Left lung (tissue), 10 donors: ENCODE data around the gene OTOP3. TPM values are rescaled to one million over a fixed set of nuclear protein-coding genes. Genes with fewer than 3 reads are reported as not detected.
A peak's percentile ranks its signal among the peaks of the same experiment; 100 is the strongest.
"Not testable (repeated sequence)": the region's sequence is repeated elsewhere in the genome, so short reads cannot be mapped to it uniquely, and the experiment has no call there.

Experiments
- ATAC-seq: fragments of 200-7000 bp; cut with Tn5 transposase; one replicate; pipeline ENCODE4 v1.9.1; 2020; ENCODE audit warnings: moderate library complexity
- DNase-seq, 4 donors: peaks; one replicate each; pipeline ENCODE4 v3.0.0-alpha.2; 2013 to 2020
- H3K27ac ChIP-seq, 2 donors: fragments of 200-600 bp; sonication (generic) in 1 of 2; one replicate each; pipeline versions ENCODE4 v1.5.0 to v1.8.0; 2020 to 2021
- H3K27me3 ChIP-seq, 2 donors: fragments of 200-600 bp; sonication (generic) in 1 of 2; one replicate each; pipeline versions ENCODE4 v1.5.0 to v1.8.0; 2020 to 2021
- H3K36me3 ChIP-seq, 2 donors: fragments of 200-600 bp; sonication (generic) in 1 of 2; one replicate each; pipeline versions ENCODE4 v1.5.0 to v1.8.0; 2020 to 2021
- H3K4me1 ChIP-seq, 2 donors: fragments of 200-600 bp; one replicate each; pipeline ENCODE4 v1.8.0; 2021
- H3K4me3 ChIP-seq, 2 donors: fragments of 200-600 bp; sonication (generic) in 1 of 2; one replicate each; pipeline versions ENCODE4 v1.5.0 to v1.8.0; 2020 to 2021; ENCODE audit warnings: mild to moderate bottlenecking in 1 of 2
- H3K9me3 ChIP-seq, 2 donors: fragments of 200-600 bp; sonication (generic) in 1 of 2; one replicate each; pipeline versions ENCODE4 v1.5.0 to v1.8.0; 2020 to 2021
- CTCF ChIP-seq, 2 donors: fragments of 200-600 bp; sonication (generic) in 1 of 2; IDR thresholded peaks; one replicate each; pipeline versions ENCODE4 v1.5.0 to v1.8.0; 2021; ENCODE audit warnings: antibody characterized with exemption in 2 of 2
- intact Hi-C, 2 donors: fragments of 100-400 bp; cut with DNase I; formaldehyde crosslinking; loops; one replicate each; pipeline versions ENCODE4 v1.11.2 to v1.14.2; 2022
- polyA plus RNA-seq, 6 donors: library from polyadenylated mRNA; unstranded; fragments of 120-200 nt; gene quantifications; one replicate each; pipeline ENCODE4 v1.2.1, GENCODE V29; 2013; ENCODE audit not compliant: insufficient read length in 6 of 6
- total RNA-seq, 2 donors: library from RNA; stranded (reverse); fragmentation: NEBNext Ultra II Directional; extraction: Animal tissue kit (Norgen Biotek cat#: 25700); gene quantifications; one replicate each; pipeline ENCODE4 v1.2.1, GENCODE V29; 2021
- donor health status: DM: no; HTN: yes; CAD: no.
- donor health status: DM: no; HTN: no; CAD: no.

OTOP3 gene
- total and polyA plus RNA-seq, 8 donors, result not detected

- no peak overlapping the region for H3K4me3 ChIP-seq
- H3K9me3 ChIP-seq, result no peaks in the 10 kb centered on the region
- TF ChIP-seq CTCF (IDR thresholded peaks at IDR 0.05), result no peak
- DNase-seq (peak in 1 of 4 donors; percentile 28), ATAC-seq (no peak)
- intact Hi-C loops, result no loop called here
- no peaks in the 10 kb centered on the region for H3K36me3 ChIP-seq
- H3K27ac ChIP-seq, result no peak overlapping the region
- H3K27me3 ChIP-seq, result peaks cover 0 to 54% of the 10 kb centered on the region in 2 donors
- no peaks in the 10 kb centered on the region for H3K4me1 ChIP-seq
These were observed 34.2 kb upstream of the OTOP3 start for GRCh38 chr17:74901353-74902135.

DNA sequence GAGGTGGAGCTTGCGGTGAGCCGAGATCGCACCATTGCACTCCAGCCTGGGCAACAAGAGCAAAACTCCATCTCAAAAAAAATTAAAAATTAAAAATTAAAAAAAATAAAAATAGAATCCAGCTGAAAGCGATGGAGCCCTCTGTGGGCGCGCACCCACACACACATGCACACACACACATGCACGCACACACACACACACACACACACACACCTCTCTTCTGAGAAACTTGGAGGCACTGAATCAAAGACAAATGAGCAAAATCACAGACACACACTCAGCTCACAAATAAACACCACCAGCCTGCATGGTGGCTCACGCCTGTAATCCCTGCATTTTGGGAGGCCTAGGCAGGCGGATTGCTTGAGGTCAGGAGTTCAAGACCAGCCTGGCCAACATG, 32.7 kb upstream of the OTOP3 start:
- ATAC-seq (no peak), DNase-seq (no peak)
- Histone ChIP-seq H3K27ac (no peak overlapping the region), H3K27me3 (peaks cover 0 to 54% of the 10 kb centered on the region in 2 donors), H3K4me3 (no peak overlapping the region), H3K36me3 (no peaks in the 10 kb centered on the region), H3K9me3 (no peaks in the 10 kb centered on the region), H3K4me1 (no peaks in the 10 kb centered on the region)
- intact Hi-C loops, result no loop called here
- TF ChIP-seq CTCF (IDR thresholded peaks at IDR 0.05), result no peak

- TF ChIP-seq CTCF (IDR thresholded peaks at IDR 0.05), result no peak
- intact Hi-C loops, result no loop called here
These were observed 32.0 kb upstream of the OTOP3 start for GRCh38 chr17:74903671-74904070.

GRCh38 chr17:74904687-74905409, 30.9 kb upstream of the OTOP3 start:
- no peak overlapping the region for H3K27ac ChIP-seq
- no peak overlapping the region for H3K4me3 ChIP-seq
- H3K9me3 ChIP-seq, result no peaks in the 10 kb centered on the region
- H3K4me1 ChIP-seq, result no peaks in the 10 kb centered on the region
- no peak for TF ChIP-seq CTCF (IDR thresholded peaks at IDR 0.05)
- intact Hi-C loops, result no loop called here
- ATAC-seq (no peak), DNase-seq (no peak)
- peaks cover 0 to 54% of the 10 kb centered on the region in 2 donors for H3K27me3 ChIP-seq
- H3K36me3 ChIP-seq, result no peaks in the 10 kb centered on the region

More at GRCh38 chr17:74903671-74904070, 32.0 kb upstream of the OTOP3 start:
- Histone ChIP-seq H3K4me3 (no peak overlapping the region), H3K4me1 (no peaks in the 10 kb centered on the region), H3K27ac (no peak overlapping the region), H3K36me3 (no peaks in the 10 kb centered on the region), H3K9me3 (no peaks in the 10 kb centered on the region), H3K27me3 (peaks cover 0 to 54% of the 10 kb centered on the region in 2 donors)
- ATAC-seq, result no peak
- DNase-seq, result no peak

DNA sequence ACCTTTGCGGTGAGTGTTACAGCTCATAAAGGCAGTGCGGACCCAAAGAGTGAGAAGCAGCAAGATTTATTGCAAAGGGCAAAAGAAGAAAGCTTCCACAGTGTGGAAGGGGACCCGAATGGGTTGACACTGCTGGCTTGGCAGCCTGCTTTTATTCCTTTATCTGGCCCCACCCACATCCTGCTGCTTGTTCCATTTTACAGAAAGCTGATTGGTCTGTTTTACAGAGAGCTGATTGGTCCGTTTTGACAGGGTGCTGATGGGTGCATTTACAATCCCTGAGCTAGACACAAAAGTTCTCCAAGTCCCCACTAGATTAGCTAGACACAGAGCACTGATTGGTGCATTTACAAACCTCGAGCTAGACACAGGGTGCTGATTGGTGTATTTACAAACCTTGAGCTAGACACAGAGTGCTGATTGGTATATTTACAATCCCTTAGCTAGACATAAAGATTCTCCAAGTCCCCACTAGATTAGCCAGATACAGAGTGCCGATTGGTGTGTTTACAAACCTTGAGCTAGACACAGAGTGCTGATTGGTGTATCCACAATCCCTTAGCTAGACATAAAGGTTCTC, 29.4 kb upstream of the OTOP3 start:
- H3K4me3 ChIP-seq, intact Hi-C loops, DNase-seq, H3K4me1 ChIP-seq, ATAC-seq, H3K9me3 ChIP-seq, H3K27ac ChIP-seq, H3K36me3 ChIP-seq: not testable (repeated sequence)
- peaks cover 0 to 50% of the 10 kb centered on the region in 2 donors for H3K27me3 ChIP-seq
